Hepatocyte (in vitro differentiated cells): ENCODE data around the gene CHST4.

Experiments
- EZH2 ChIP-seq: fragments of 200-600 bp; sonication (generic); IDR thresholded peaks from 2 replicates; pipeline ENCODE4 v1.6.1; 2016; ENCODE audit warnings: antibody characterized with exemption, mild to moderate bottlenecking, borderline replicate concordance
- EZH2phosphoT487 ChIP-seq: fragments of 200-600 bp; sonication (generic); IDR thresholded peaks from one replicate; pipeline ENCODE4 v1.6.1; 2018; ENCODE audit warnings: antibody characterized with exemption, mild to moderate bottlenecking, low read depth, moderate library complexity; ENCODE audit not compliant: unreplicated experiment, severe bottlenecking
- TF ChIP-seq, protein P1 (sequence below): fragments of 200-600 bp; sonication (generic); IDR thresholded peaks from 2 replicates; pipeline ENCODE4 v1.5.1; 2016; ENCODE audit warnings: antibody characterized with exemption, mild to moderate bottlenecking; ENCODE audit not compliant: poor library complexity

DNA sequence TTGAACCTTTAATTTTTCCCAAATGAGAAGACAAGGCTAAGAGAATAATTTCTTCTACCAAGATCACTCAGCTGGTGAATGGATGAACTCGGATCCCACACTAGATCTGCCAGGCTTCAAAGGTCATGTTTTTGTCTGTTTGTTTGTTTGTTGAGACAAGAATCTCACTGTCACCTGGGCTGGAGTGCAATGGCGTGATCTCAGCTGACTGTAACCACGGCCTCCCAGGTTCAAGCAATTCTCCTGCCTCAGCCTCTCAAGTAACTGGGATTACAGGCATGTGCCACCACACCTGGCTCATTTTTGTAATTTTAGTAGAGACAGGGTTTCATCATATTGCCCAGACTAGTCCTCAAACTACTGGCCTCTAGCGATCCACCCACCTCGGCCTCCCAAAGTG, 43.7 kb upstream of the CHST4 start:
- TF ChIP-seq, protein P1, sequence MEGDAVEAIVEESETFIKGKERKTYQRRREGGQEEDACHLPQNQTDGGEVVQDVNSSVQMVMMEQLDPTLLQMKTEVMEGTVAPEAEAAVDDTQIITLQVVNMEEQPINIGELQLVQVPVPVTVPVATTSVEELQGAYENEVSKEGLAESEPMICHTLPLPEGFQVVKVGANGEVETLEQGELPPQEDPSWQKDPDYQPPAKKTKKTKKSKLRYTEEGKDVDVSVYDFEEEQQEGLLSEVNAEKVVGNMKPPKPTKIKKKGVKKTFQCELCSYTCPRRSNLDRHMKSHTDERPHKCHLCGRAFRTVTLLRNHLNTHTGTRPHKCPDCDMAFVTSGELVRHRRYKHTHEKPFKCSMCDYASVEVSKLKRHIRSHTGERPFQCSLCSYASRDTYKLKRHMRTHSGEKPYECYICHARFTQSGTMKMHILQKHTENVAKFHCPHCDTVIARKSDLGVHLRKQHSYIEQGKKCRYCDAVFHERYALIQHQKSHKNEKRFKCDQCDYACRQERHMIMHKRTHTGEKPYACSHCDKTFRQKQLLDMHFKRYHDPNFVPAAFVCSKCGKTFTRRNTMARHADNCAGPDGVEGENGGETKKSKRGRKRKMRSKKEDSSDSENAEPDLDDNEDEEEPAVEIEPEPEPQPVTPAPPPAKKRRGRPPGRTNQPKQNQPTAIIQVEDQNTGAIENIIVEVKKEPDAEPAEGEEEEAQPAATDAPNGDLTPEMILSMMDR, result no peak
- TF ChIP-seq EZH2 (no peak), EZH2phosphoT487 (no peak)
